Hindlimb muscle (tissue), 1 donor: ENCODE results near the gene HOXB7. TPM values are rescaled to one million over a fixed set of nuclear protein-coding genes. Genes with fewer than 3 reads are reported as not detected.

Experiments
- DNase-seq: peaks from one replicate; pipeline ENCODE4 v3.0.0-alpha.2; 2013
- polyA plus RNA-seq: library from polyadenylated mRNA; unstranded; fragments of 120-200 nt; gene quantifications from one replicate; pipeline ENCODE4 v1.2.1, GENCODE V29; 2013; ENCODE audit not compliant: insufficient read length

HOXB7 gene
- polyA plus RNA-seq, 1 donor: 3.0 TPM

DNA sequence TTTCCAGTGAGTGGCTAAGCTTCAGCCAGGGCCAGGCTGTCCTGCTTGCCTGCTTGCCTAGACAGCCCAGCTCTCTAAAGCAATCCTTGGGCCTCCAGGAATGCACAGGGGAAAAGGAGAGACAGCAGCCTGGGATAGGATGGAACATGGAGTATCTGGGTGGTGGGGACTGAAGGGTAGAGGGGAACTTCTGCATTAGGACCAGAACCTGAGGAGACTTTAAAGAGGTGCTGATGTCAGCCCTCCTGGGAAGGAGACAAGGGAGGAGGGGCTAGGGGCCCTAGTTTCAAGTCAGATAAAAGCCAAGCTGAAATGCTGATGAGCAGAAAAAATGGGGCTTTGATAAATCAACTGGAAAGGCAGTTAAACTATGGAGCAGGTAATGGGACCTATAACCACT, 1.8 kb downstream of the HOXB7 start:
- no peak for DNase-seq

GRCh38 chr17:48608494-48608834, 2.4 kb downstream of the HOXB7 start:
- no peak for DNase-seq

GRCh38 chr17:48606892-48607614, 3.8 kb downstream of the HOXB7 start:
- DNase-seq: no peak

DNA sequence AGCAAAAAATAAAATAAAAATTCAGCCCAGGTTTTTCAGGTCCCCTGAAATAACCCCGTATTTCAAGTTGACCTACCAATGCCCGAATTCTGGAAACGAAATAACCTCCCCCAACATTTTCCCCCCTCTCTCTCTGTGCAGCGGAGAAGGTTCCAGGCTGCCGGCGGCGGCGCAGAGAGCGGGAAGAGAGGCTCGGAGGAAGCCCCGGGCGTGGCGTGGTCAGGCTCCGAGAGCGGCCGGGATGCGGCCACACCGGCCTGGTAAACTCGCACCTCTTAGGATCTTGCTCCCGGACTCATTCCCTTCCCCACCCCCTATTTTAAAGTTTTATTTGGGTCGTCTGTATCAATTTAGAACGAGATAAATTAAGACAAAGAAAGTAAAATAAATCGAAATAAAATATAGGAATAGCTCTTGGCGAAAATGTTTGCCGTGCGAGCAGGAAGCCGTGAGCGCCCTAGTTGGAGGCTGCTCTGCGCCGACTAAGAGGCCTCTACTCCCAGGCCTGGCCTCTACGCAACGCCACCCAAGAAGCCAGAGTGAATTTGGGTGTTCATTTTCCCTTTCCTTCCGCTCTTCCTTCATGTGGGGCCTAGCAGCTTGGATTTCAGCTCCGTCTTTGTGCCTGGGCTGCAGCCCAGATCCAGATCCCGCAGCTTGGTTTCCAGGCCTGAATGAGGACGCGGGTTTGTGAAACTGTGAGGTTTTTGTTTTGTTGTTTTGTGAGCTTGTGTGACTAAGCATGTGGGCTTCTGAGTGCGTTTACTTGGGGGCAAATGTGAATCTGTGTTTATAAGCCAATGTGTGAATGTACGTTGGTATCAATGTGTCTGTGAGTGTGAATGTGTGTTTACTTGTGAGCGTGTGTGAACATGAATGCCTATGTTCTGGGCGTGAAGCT, 4.6 kb downstream of the HOXB7 start:
- DNase-seq: no peak

GRCh38 chr17:48605409-48605919, 5.4 kb downstream of the HOXB7 start:
- DNase-seq: no peak

GRCh38 chr17:48604770-48605329, 6.0 kb downstream of the HOXB7 start, which contains the start of gene HOXB6:
TSS of gene HOXB6 (minus strand) at chr17:48604986. CDS start at chr17:48598150, 6,836 bp downstream.
- DNase-seq: no peak

DNA sequence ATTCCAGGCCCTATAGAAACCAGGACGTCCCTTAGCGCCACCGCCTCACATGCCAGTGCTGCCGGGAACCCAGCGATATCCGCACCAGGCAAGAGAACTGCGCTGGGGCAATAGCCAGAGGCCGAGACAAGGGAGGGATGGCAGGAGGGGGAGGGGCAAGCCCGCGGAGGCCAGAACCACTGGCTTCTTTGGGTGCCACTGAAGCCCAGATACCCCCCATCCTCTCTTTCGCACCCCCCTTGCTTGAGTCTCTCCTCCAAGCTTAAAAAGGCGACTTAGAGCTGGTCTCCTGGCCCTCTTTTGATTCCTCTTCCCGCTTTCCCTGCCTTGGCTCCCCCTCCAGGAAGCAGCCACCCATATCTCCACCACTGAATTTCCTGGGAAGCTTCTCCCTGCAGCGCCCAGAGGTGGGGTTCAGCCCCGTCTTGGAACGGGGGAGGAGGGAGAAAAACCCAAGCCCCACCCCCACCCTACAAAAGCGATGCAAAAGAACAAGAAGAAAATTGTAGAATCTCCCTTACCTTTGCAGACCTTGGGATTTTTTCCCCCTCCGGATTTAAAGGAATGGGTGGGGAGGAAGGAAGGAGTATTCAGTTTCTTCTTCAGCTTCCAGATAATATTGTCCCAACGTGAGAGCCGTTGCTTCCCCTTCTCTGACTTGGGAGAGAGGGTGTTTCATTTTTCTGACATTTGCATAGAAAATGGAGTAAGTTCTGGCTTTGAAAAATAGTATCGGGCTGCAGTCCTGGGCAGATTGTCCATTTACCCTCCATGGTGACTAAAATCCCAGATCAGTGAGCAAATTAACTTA, 6.7 kb downstream of the HOXB7 start:
- no peak for DNase-seq

DNA sequence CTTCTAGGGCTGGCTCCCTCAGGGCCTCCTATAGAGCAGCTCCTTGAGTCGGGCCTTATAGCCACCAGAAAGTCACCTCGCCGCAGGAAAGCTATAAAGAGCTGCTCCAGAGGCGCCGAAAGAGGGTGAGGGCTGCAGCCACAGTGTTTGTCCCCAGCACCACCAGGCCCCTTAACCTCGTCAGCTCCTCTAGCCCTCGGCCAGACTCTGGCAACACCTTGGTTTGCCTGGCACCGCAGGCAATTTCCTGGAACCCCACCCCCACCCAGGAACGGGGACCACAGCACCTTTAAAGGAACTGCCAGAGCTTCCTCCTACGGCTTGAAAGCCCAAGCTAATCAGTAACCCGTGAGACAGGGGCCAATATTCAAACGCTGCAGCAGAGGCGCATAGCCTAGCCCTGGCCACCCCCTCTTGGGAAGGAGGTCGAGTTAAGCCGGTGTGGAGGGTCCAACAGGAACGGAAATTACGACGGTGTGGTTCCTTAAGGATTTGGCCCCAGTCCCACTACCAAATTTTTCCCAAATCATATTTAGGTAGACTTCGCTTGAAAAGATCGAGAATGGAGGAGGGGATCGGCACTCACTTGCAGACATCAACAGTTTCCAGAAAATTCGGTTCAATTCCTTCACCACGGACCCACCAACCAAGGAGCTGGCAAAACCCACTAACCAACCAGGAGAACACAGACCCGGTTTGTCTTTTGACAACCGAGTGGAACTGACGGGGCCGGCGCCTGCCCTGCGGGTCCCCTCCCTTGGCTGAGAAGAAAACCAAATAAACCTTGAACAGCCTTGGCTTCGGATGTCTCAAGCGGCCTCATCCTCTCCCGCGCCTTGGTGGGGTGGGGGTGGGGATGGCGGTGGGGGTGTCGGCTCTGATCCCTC, 9.0 kb downstream of the HOXB7 start:
- no peak for DNase-seq

- no peak for DNase-seq
Observed at GRCh38 chr17:48601207-48601538, 9.6 kb downstream of the HOXB7 start.

GRCh38 chr17:48600244-48601098, 10.3 kb downstream of the HOXB7 start:
- no peak for DNase-seq

DNA sequence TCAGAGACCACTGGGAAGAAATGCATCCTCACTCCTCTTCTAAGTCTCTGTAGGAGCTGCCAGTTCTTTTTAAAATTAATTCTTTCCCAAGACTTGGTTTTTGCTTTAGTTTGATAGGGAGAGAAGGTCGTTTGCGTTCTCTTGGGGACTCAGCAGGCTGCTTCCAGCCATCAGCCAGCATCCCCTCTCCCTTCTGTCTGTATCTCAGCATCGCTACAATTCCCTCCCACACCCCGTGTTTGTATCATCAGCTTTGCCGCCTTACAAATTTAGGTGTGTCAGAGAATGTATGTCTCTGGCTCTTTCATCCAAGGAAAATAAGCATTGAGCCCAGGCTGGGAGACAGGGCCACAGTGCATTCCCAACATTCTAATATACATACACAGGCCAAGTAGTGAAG, 11.5 kb downstream of the HOXB7 start:
- no peak for DNase-seq

GRCh38 chr17:48598736-48599135, 12.1 kb downstream of the HOXB7 start:
- no peak for DNase-seq

DNA sequence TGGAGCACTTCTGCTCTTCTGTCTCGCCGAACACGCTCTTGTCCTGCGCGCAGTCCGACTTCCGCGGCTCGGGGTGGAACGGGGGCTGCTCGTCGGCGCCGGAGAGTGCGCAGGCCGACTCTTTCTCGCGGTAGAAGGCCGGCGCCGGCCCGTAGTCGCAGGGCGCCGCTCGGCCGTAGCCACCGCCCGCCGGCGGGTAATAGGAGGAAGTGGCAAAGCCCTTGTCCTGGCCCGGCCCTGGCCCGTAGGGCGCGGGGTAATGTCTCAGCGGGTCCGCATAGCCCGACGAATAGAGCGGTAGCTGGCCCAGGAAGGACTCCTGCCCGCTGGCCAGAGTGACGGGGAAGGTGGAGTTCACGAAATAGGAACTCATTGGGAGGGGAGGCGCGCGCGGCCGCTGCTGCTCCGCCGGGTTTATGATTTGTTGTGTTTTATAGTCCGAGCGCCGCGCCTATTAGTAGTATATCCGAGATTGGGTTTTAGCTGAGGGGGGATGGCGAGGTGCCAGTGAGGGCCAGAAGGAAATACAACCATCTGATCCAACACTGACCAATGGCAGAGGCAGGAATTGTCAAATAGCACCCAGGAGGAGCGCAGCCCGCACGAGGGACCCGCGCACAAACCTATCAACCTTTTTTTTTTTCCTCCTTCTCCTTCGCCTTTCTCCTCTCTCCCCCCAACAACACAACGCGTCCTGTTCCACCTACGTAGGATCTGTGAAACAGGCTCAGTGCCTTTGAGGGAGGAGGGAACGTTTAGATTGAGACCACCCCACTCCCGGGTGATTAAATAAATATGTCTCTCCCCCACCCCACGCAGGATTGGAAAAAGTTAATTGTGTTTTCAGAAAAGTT, 12.8 kb downstream of the HOXB7 start:
- DNase-seq: no peak

GRCh38 chr17:48597528-48597777, 13.4 kb downstream of the HOXB7 start:
- no peak for DNase-seq

DNA sequence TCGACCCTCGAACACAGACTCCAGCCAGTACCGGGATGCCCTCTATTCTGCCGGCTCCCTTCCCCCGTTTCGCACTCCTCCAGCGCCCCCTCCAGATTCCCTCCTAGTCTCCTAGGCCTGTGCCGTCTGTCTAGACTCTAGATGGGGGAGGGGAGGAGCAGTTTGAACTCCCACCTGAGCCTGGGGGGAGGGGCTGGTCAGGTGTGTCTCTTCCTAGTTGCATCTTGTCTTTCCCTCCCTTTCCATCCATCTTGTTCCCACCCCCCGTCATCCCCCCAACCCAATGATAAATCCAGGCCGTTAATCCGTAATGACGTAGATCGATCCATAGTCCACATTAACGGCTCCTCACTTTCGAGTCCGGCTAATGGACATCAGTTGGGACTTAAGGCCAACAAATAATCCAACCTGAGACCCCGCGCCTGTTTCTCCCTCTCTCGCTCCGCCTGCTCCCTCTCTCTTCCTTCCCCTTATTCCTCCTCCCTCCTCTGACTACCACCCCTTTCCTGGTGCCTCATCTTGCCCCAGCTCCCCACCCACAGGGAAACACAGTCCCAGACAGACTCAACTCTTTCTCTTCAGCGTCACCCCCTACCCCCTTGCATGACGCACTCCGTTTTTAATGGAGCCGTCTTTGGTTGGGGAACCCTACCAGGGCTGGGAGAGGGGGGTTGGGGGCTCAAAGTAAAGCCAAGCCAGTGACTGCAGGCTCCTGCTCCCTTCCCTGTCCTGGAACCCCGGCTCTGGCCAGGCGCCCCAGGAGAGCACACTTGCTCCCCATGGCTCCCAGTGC, 13.9 kb downstream of the HOXB7 start:
- DNase-seq: no peak

GRCh38 chr17:48596000-48596734, 14.7 kb downstream of the HOXB7 start:
- no peak for DNase-seq

- no peak for DNase-seq
Observed at GRCh38 chr17:48595278-48595999, 15.4 kb downstream of the HOXB7 start.
